Lower leg skin (tissue), 4 donors: ENCODE results near the gene TMEM82. TPM values are rescaled to one million over a fixed set of nuclear protein-coding genes. Genes with fewer than 3 reads are reported as not detected.
"Not testable (repeated sequence)": the region's sequence is repeated elsewhere in the genome, so short reads cannot be mapped to it uniquely, and the experiment has no call there.

Experiments
- DNase-seq, 2 donors: peaks; one replicate each; pipeline ENCODE4 v3.0.0-alpha.2; 2019; ENCODE audit warnings: low spot score in 2 of 2
- H3K4me3 ChIP-seq: fragments of 200-600 bp; sonication (generic); 2 replicates; pipeline ENCODE4 v1.5.1; 2017; ENCODE audit warnings: mild to moderate bottlenecking, low read depth; ENCODE audit not compliant: poor library complexity, severe bottlenecking
- POLR2A ChIP-seq, 2 donors: fragments of 450-650 bp; IDR thresholded peaks; one replicate each; pipeline ENCODE4 v1.6.1; 2016 to 2017; ENCODE audit warnings: antibody characterized with exemption in 2 of 2, mild to moderate bottlenecking in 1 of 2, moderate library complexity in 1 of 2
- WGBS, 2 donors: methylation state at CpG; one replicate each; pipeline ENCODE4 v1.1.5; 2018; 5-methylcytosine and 5-hydroxymethylcytosine counted together
- intact Hi-C: fragments of 100-400 bp; cut with DNase I; formaldehyde crosslinking; loops from one replicate; pipeline ENCODE4 v1.15.0; 2023; ENCODE audit warnings: low total_unique reads
- total RNA-seq, 4 donors: library from RNA; depleted of rRNA; stranded (reverse); fragments of >200 nt; gene quantifications; one replicate each; pipeline ENCODE4 v1.1.0, GENCODE V29; 2016
- TF ChIP-seq, protein P1 (sequence below), 3 donors: fragments of 450-650 bp; IDR thresholded peaks; one replicate each; pipeline ENCODE4 v1.5.1; 2016; ENCODE audit warnings: antibody characterized with exemption in 3 of 3, mild to moderate bottlenecking in 3 of 3, moderate library complexity in 2 of 3

TMEM82 gene
- not detected for total RNA-seq

DNA sequence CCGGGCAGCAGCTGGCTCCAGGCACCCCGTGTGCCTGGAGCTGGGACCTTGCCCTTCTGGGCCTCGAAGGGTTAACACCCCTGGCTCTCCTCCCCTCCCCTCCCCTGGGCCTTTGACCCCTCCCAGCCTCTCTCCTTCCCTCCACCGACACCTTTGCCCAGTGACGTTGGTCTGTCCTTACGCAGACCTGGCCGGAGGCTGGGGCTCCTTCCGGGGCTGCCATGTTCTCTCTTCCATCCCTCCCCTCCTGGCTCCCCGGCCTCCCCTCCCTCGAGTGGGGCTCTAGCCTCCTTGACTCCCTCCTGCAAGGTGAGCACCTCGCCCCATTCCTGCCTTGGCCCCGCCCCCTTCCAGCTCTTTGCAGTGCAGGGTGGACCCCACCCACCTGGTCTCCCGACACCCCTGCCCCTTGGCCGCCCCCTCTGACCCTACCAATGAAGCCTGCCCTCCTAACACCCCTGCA lies at the start of gene TMEM82:
Gene TMEM82 (plus strand): TSS at position 161 of the 463 bp plus-strand sequence. CDS start 61 bp downstream, at position 222.
- no peak within 1 kb of the TSS for H3K4me3 ChIP-seq
- DNase-seq: no peak
- 34 to 41% methylated on average over 14 of the region's 14 CpGs for WGBS, 2 donors
- intact Hi-C loops: no loop called here
- TF ChIP-seq, protein P1, sequence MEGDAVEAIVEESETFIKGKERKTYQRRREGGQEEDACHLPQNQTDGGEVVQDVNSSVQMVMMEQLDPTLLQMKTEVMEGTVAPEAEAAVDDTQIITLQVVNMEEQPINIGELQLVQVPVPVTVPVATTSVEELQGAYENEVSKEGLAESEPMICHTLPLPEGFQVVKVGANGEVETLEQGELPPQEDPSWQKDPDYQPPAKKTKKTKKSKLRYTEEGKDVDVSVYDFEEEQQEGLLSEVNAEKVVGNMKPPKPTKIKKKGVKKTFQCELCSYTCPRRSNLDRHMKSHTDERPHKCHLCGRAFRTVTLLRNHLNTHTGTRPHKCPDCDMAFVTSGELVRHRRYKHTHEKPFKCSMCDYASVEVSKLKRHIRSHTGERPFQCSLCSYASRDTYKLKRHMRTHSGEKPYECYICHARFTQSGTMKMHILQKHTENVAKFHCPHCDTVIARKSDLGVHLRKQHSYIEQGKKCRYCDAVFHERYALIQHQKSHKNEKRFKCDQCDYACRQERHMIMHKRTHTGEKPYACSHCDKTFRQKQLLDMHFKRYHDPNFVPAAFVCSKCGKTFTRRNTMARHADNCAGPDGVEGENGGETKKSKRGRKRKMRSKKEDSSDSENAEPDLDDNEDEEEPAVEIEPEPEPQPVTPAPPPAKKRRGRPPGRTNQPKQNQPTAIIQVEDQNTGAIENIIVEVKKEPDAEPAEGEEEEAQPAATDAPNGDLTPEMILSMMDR (IDR thresholded peaks at IDR 0.05): no peak
- no peak for TF ChIP-seq POLR2A (IDR thresholded peaks at IDR 0.05)

DNA sequence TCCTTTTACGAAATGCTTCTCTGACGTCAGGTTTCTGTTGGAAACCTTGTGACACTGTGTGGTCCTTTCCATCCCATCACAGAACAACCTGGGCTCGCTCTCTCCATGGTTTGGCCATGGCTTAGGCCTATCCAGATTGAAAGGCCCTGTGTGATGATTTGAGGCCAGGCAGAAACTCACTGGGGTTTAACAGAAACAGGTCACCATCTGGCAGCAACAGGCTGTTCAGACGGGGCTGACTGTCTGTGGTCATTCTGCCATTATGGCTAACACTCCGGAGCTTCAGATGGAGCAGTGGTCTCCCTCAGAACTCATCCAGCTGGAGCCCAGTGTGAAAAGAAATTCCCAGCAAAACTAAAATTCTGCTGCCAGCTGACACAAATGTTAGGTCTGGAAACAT lies 48.9 kb upstream of the TMEM82 start:
- H3K4me3 ChIP-seq: no peak overlapping the region
- no peak for TF ChIP-seq POLR2A (IDR thresholded peaks at IDR 0.05)
- TF ChIP-seq, protein P1 (IDR thresholded peaks at IDR 0.05): no peak

DNA sequence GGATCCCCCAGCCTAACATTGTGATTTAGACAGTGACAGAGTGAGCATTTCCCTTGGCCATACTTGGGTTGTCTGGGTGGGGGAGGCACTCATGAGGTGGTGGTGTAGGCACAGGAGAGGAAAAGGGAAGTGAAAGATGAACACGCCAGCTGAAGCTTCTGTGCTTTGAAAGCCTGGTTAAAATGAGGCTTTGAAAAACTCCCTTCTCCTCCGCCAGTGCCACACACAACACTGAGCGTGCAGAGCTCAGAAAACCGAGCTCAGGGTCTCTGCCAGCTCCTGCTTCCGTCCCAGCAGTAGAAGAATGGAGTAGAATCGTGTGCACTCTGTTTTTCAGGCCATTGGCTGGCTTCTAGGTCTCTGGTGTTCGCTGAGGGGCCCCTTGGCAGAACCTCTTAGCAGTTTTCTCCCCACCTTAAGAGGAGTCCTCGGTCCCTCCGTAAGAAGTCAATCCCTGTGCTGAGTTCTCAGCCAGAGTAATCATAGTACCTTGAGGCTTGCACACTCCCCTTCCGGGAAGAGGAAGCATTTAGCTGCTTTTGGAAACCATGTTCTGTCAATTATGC lies 45.3 kb upstream of the TMEM82 start:
- 39 to 51% methylated on average over 10 of the region's 10 CpGs for WGBS, 2 donors
- no peak for DNase-seq
- TF ChIP-seq, protein P1 (IDR thresholded peaks at IDR 0.05): no peak
- no peak for TF ChIP-seq POLR2A (IDR thresholded peaks at IDR 0.05)
- intact Hi-C loops: no loop called here
- H3K4me3 ChIP-seq: no peak overlapping the region

More for the DNA sequence above, 48.9 kb upstream of the TMEM82 start:
- DNase-seq: no peak
- intact Hi-C loops: no loop called here
- 78 to 86% methylated on average over 5 of the region's 5 CpGs for WGBS, 2 donors

DNA sequence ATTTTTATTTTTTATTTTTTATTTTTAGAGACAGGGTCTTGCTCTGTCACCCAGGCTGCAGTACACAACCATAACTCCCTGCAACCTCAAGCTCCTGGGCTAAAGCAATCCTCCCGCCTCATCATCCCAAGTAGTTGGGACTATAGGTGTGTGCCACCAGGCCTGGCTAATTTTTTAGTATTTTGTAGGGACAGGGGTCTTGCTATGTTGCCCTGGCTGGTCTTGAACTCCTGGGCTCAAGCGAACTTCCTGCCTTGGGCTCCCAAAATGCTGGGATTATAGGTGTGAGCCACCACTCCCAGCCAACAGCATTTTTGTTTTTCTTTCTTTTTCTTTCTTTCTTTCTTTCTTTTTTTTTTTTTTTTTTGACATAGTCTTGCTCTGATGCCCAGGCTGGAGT lies 44.1 kb upstream of the TMEM82 start:
- WGBS, 2 donors: 97 to 100% methylated on average over 2 of the region's 2 CpGs
- TF ChIP-seq, protein P1 (IDR thresholded peaks at IDR 0.05): no peak
- no peak for TF ChIP-seq POLR2A (IDR thresholded peaks at IDR 0.05)
- intact Hi-C loops: no loop called here
- DNase-seq: no peak
- no peak overlapping the region for H3K4me3 ChIP-seq

DNA sequence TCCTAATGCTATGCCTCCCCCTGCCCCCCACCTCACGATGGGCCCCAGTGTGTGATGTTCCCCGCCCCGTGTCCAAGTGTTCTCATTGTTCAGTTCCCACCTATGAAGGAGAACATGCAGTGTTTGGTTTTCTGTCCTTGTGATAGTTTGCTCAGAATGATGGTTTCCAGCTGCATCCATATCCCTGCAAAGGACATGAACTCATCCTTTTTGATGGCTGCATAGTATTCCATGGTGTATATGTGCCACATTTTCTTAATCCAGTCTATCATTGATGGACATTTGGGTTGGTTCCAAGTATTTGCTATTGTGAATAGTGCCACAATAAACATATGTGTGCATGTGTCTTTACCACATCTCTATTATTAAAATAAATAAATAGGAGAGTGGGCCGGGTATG lies 43.0 kb upstream of the TMEM82 start:
- 94 to 97% methylated on average over 4 of the region's 4 CpGs for WGBS, 2 donors
- intact Hi-C loops, DNase-seq: not testable (repeated sequence)

DNA sequence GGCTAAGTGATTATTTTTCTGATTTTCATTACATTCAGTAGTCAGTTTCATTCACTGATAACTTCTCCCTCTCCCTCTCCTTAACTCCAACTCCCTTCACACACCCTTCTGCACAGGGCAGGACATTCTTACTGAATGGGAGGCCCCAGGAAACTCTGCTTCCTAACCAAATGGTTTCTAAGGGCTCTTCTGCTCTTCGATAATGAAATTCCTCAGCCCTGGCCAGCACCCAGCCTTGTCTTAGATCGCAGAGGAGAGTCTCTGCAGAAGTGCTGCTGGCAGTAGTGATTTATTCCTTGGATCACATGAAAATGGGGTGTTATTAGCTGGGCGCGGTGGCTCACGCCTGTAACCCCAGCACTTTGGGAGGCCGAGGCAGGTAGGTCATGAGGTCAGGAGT lies 41.8 kb upstream of the TMEM82 start:
- 55 to 72% methylated on average over 6 of the region's 6 CpGs for WGBS, 2 donors

More for the DNA sequence above, 43.0 kb upstream of the TMEM82 start:
- not testable (repeated sequence) for H3K4me3 ChIP-seq

More for the DNA sequence above, 41.8 kb upstream of the TMEM82 start:
- no peak for DNase-seq
- no peak for TF ChIP-seq POLR2A (IDR thresholded peaks at IDR 0.05)
- TF ChIP-seq, protein P1 (IDR thresholded peaks at IDR 0.05): no peak
- H3K4me3 ChIP-seq: no peak overlapping the region
- intact Hi-C loops: no loop called here
